GM12875 (cell line): ENCODE data around the gene SMARCD3.

ENCODE experiments used
- H3K4me3 ChIP-seq: one replicate; pipeline ENCODE4 v1.5.1; 2011; ENCODE audit warnings: low read depth, low read length, control low read depth
- TF ChIP-seq, protein P1 (sequence below): IDR thresholded peaks from 2 replicates; pipeline ENCODE4 v1.5.1; 2011; ENCODE audit warnings: low read depth, mild to moderate bottlenecking, control low read depth, inconsistent platforms, low read length, moderate library complexity, borderline replicate concordance; ENCODE audit not compliant: insufficient read depth

Gene SMARCD3

DNA sequence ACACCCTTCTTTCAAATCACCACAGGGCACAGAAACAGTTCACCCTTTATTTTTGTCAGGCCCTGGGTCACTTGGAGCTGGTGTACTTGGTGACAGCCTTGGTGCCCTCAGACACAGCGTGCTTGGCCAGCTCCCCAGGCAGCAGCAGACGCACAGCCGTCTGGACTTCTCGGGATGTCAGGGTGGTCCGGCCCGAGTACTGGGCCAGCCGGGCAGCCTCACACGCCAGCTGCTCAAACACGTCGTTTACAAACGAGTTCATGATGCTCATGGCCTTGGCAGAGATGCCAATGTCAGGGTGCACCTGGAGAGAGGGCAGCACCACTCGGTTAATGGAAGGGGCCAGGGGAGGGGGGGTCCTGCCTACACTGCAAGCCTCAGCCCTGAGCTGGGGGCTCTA is 40.7 kb downstream of the SMARCD3 start:
- TF ChIP-seq, protein P1, sequence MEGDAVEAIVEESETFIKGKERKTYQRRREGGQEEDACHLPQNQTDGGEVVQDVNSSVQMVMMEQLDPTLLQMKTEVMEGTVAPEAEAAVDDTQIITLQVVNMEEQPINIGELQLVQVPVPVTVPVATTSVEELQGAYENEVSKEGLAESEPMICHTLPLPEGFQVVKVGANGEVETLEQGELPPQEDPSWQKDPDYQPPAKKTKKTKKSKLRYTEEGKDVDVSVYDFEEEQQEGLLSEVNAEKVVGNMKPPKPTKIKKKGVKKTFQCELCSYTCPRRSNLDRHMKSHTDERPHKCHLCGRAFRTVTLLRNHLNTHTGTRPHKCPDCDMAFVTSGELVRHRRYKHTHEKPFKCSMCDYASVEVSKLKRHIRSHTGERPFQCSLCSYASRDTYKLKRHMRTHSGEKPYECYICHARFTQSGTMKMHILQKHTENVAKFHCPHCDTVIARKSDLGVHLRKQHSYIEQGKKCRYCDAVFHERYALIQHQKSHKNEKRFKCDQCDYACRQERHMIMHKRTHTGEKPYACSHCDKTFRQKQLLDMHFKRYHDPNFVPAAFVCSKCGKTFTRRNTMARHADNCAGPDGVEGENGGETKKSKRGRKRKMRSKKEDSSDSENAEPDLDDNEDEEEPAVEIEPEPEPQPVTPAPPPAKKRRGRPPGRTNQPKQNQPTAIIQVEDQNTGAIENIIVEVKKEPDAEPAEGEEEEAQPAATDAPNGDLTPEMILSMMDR: no peak
- H3K4me3 ChIP-seq: no peak overlapping the region

DNA sequence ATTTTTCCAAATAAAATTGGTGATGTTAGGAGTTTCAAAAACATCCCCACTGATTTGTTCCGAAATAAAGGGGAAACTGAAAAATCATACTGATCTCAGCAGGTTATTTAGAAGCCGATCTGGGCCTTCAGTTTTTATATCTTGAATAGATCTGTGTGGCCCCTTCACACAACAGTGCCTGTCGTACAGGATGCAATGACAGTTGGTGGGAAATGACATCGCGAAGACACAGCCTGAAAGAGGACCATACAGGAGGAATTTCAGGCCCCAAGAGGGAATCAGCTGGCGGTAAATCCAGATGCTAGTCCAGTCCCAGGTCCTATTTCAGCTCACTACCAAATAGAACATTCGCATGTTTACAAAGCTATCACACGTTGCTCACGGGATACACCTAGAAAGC is 41.2 kb downstream of the SMARCD3 start:
- TF ChIP-seq, protein P1: no peak
- no peak overlapping the region for H3K4me3 ChIP-seq

DNA sequence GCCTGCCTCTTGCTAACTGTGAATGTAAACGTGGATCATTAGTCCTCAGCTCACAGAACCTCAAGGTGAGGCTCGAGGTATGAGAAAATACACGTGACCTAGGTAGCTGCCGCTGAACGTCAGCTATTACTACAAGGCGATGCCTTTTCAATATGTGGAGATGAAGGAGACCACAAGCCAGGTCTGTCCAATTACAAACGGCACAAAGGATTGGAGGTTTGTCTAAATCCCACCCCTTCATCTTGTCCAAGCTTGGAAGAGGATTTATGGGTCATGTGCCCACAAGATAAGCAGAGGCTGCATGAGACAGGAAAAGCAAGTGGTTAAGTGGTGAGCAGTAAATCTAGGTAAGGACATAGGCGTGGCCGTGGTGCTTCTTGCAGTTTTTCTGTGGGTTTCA is 41.6 kb downstream of the SMARCD3 start:
- H3K4me3 ChIP-seq: no peak overlapping the region
- TF ChIP-seq, protein P1: no peak

DNA sequence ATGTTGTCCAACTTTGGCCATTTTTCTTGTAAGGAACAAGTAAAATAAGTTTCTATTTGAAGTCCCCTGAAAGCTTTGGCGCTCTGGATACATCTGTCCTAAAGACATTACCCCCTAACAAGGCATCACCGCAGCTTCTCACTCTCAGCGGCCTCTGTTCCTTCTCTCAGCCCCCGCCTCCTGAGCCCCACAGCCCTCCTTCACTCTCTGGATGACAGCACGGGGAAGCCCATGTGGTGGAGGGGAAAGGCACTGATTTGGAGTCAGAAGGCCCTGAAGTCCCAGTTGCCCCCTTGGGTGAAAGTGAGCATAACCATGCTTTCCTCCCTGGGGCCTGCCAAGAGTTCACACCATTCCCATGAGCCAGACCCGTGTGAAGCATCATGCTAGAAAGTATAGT is 42.8 kb downstream of the SMARCD3 start:
- TF ChIP-seq, protein P1: no peak
- no peak overlapping the region for H3K4me3 ChIP-seq

DNA sequence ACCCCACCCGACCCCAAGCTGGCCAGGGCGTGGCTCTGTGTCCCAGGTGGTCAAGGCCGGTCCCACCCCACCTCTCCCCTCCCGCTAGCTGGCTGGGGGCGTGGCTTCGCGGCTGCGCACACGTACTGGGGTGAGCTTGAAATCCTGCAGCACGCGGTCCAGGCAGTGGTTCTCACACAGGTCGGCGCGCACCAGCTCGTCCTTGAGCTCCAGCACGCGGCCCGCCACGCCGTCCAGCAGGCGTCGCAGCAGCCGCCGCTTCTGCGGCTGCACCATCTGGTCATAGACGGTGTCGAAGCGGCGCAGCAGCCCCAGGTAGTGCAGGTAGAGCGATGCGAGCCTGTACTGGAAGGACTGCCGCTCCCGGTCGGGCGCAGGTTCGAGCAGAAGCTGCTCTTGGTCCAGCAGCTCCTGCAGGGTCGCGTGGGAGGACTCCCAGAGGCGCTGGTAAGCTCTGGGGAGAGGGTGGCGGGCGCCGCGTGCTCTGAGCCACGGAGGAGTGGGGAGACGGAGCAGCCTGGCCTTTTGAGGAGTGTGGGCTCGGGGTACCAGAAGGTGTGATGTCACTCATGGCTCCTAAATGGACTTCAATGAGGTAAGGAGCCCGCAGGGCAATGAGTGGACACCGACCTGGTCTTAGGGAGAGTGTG is 44.0 kb downstream of the SMARCD3 start:
- no peak overlapping the region for H3K4me3 ChIP-seq
- TF ChIP-seq, protein P1: no peak

DNA sequence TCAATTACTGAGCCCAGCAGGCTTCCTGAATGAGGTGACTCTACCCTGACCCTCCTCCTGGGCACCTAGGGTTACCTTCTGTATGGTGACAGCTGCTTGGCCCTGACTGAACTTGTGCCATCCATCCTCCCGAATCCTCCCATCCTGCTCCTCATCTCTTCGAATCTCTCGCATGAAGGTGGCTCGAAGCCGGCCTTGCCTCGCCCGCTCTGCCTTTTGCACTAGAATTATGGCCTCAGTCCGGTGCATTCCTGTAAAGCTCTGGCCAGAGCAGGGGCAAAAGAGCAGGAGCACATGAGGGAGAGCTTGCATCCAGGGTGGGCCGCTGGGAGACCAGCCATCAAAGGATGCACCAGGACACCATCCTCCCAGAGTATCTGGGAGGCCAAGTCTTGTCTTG is 45.7 kb downstream of the SMARCD3 start:
- no peak overlapping the region for H3K4me3 ChIP-seq
- TF ChIP-seq, protein P1: no peak

DNA sequence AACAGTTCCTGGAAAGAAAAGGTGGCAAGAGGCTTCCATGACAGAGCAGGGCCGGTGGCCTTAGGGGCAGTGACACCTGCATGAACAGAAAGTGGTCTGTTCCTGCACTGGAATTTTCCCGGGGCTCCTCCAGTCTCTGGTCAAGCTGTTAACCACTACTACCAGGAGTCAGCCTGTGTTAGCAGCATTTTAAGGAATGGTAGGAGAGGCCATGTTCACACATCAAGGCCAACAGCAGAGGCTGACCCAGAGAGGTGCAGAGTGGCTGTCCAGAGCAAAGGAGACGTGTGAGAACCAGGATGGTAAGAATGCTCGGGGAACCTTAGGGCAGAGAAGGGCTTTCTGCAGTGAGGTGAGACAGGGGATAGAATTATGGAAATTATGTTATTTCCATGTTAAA is 46.7 kb downstream of the SMARCD3 start:
- TF ChIP-seq, protein P1: no peak
- H3K4me3 ChIP-seq: no peak overlapping the region
